T-helper 9 cell (primary cell): ENCODE data around the gene ATXN8OS.
"Not testable (repeated sequence)": the region's sequence is repeated elsewhere in the genome, so short reads cannot be mapped to it uniquely, and the experiment has no call there.

Source experiments
- DNase-seq: peaks from one replicate; pipeline ENCODE4 v3.0.0-alpha.2; 2020
- total RNA-seq, 2 donors: gene quantifications; one replicate each; lab custom pipeline; 2026; lab: John Stamatoyannopoulos, UW

ATXN8OS gene
- total RNA-seq = 0 to 0.07 reads per million in 2 donors

- DNase-seq = no peak
These were observed at the start of gene ATXN8OS for GRCh38 chr13:70107498-70108281. Gene ATXN8OS (plus strand): TSS chr13:70107826.

DNA sequence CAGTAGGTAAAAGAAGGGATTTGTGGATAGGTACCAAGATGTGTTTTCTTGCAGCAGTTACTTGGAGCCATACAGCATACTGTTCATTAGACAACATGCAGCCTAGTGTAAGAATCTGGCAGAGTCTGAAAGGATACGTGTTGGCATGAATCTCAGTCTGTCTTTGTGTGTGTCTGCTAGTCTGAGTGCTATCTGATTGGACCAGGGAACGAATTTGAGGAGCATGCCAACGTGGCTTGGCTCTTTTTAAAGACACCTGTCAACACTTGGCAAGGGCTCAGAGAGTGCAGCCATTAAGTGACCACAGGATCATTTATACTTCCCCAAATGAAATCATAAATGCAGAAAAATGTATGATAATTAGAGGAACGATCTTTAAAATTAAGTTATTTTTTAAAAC is 27.6 kb upstream of the ATXN8OS start:
- DNase-seq = no peak

DNA sequence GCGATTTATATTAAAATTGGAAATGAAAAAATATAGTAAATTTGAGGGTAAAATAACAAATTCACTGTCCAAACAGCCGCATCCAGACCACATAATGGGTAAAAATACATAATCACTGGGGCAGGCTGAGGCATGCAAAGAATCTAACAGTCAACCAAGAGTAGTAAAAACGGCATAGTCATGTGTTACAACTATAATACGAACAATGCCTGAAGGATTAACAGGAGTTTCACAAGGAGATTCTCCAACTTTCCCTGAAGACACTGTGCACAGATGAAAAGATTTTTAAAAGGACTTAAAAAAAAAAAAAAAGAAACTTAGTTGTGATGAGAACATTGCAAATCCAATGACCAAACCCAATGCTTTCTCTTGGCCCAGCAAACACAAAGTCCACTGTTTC is 20.4 kb upstream of the ATXN8OS start:
- DNase-seq = no peak

DNA sequence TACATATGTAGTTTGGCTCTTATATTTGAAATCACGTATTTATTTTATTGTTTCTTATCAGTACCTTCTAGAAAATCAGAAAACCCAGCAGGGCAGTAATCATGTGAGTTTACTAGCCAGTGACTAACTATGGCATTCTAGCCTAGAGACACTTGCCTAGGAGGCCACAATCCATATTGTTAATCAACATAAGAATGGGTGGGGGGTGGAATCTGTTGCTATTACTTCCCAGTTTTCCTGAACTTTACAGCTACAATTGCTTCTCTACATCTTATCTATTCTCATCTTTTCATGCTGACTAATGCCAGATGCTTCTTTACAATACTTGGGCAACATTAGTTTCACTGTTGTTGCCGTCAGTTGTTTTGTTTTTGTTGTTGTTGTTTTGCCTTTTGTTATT is 18.7 kb upstream of the ATXN8OS start:
- DNase-seq = no peak

DNA sequence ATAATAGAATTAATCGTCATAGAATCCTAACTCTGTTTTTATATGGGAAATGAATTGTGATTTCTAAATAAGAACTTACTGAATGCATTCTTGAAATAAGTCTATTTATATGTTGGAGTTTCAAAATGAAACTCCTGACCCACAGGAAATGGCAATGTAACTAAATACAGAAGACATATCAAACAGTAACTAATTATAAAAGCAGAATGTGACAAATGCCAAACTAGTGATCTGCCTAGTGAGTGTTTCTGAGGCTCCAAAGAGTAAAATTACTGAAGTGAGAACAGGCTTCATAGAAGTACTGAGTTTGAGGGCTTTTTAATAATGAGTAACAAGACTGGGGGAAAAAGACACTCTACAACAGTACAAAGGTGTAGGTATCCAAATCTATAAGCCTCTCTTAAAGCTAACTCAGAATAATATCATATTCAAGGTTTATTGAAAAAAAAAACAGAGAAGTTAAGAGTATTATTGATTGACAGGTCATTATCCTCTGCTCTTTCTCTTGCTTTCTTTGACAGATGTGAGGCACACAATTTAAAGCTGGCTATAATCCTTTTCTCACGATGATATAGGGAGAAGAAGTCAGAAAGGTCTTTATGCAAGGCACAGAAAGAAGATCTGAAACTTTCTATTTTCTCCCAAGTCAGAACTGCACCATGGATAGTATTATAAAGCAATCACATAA is 17.4 kb upstream of the ATXN8OS start:
- DNase-seq = no peak

DNA sequence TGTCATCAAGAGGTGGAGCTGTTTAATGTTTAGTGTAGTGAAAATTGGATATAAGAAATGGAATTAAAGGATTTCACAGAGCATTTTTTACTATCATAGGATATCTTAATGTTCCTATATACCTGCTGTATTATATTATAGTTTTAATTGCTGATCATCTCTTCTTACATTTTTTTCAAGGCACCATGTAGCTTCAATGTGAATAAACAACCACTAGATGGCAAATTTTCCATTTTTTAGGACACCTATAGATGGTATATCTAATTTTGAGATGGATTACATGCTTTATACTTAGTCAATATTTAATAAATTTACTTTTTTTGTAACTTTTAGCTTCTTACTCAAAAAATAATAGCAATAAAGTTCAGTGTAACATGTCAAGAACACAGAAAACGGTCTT is 9.0 kb upstream of the ATXN8OS start:
- DNase-seq = no peak

- DNase-seq = no peak
These were observed 3.1 kb upstream of the ATXN8OS start for GRCh38 chr13:70104481-70104880.

DNA sequence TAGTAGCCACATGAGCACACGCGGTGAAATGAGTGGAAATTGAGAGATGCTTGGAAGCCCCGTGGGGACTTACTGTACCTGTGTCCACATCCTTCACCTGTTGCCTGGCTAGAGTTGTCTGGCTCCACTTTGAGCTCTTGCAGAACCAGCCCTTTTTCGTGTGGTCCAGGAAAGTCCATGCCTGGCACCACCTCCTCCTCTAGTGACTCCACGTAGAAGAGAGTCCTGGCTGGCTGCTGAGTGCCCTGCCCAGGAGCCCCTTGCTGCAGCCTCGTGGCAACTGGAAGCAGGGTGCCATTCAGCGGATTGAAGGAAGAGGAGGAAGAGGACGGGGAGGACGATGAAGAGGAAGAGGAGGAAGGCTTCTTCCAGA is 515 bp upstream of the ATXN8OS start:
- DNase-seq = no peak

GRCh38 chr13:70108356-70109105 is 905 bp downstream of the ATXN8OS start, which contains the start of gene KLHL1:
Gene KLHL1 (minus strand): TSS chr13:70108452. CDS start chr13:70107699, 753 bp downstream.
- no peak for DNase-seq

DNA sequence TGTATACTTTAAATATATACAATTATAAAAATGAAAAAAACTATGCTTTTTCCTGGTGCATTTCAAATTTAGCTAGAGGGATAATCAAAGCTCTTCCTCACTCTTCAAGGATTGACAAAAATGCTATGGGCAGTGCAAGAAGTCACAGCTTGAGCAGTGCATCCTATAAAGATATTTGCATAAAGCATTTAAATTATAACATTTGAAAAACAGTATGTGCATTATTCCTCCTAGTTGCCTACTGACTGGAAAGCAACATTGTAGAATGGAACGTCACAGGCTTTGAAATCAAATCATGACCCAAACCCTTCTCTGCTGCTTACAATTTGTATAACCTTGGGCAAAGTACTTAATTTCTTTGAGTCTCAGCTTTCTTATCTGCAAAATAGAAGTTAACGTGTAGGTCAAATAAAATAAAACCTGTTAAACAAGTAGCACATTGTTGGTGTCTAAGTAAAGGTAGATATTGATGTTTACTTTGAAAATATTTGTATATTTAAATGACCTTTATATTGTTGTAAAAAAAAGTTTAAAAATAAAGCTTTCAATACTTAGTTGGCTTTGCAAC is 9.8 kb downstream of the ATXN8OS start:
- no peak for DNase-seq

DNA sequence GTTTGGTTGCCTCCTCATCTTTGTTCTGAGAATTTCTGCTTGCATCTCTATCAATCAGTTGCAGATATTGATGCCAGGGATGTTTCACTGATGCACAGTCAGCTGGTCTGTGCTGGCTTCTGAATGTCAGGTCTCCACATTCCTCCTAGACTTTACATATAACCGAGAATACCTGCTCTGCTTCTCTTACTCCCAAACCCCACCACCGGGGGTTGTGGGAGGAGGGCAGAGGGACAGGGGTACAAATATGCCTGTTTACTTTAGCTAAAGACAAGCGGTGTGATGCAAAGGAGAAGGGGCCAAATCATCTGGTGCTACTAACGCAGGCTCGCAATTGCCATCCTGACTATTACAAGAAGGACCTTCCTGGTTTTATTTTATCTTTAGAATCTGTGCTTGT is 18.1 kb downstream of the ATXN8OS start:
- no peak for DNase-seq

- DNase-seq = no peak
These were observed 20.5 kb downstream of the ATXN8OS start for GRCh38 chr13:70128098-70128497.

GRCh38 chr13:70142658-70143057 is 35.0 kb downstream of the ATXN8OS start:
- DNase-seq = not testable (repeated sequence)

GRCh38 chr13:70162141-70162540 is 54.5 kb downstream of the ATXN8OS start:
- DNase-seq = no peak

- DNase-seq = no peak
These were observed 63.1 kb downstream of the ATXN8OS start for GRCh38 chr13:70170689-70171088.

DNA sequence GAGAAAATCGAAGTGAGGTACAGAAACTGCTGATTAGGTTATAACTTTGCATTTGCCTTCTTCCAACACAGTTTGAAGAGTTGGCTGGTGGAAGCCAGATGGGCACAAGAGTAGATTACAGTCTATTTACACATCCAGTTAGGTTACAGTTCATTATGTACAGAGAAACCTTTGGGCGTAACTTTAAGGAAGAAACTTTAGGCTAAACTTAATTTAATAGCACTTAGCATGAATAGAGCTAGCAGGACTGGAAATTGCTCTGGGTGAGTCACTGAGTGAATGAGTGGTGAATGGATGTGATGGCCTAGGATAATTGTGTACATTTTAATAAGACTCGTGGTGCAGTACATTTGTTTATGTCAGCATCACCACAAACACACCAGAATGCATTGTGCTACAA is 63.5 kb downstream of the ATXN8OS start:
- DNase-seq = no peak

DNA sequence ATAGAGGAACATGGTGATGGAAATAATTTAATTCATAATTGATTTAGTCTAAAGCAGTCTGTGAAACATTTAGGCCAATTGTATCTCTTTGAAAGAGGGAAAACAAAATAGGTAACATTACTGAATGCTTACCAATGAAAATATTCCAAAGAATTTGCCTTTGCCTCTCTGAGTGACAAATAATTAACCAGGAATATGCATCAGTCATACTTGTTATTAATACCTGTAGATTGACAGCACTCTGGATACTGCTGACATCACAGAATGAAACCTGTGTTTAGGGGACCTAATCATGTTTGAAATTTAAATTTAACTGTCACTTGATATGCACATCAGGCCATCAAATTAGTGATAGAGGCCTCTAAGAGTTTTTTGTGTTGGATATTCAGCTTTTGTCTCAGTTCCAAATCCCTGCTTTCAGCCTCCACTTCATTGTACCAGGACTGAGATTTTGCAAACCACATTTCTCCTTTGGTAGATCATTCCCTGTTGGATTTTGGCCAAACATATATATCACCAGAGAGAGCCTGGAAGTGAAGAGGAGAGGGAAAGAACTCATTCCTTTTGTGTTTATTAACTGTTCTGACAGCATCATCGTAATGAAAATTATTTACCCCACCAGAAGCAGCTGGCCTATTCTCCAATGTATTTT is 65.4 kb downstream of the ATXN8OS start:
- DNase-seq = no peak

DNA sequence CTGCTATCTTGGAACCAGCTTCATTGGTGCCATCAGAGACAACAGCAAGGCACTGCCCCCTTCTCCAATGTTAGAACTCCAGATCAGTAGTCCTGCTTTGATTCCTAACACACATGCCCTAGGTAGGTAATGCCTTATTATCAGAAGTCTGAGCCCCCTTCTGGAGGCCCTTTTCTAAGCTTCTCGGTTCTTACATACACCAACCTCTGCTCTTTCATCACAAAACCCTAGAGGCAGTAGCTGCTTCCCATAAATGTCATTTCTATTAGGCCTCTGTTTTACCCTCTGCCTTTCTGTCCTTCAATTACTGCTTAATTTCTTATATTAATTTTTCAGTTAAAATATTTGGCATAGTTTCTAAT is 66.0 kb downstream of the ATXN8OS start:
- DNase-seq = no peak

DNA sequence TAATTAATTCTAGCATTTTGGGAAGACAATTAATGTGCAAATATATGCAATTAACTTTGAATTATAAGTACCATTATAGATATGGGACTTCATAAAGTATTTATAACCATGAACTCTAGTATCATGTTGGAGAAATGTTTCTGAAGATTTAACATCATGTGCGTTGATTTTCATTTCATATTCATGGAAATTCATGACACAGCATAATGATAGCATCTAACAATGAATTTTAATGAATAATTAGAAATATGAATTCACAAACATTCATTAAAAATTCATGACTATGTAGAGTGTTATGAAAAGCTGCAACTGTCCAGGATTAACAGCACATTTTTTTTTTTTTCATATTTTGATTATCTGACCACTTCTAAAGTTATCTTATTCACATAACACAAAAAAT is 70.7 kb downstream of the ATXN8OS start:
- no peak for DNase-seq
